GM18505 (cell line): ENCODE data around the gene ICAM4.
A peak's percentile ranks its signal among the peaks of the same experiment; 100 is the strongest.

ENCODE experiments used
- ATAC-seq: cut with Tn5 transposase; IDR thresholded peaks from one replicate; pipeline ENCODE4 v1.9.1; 2021; ENCODE audit not compliant: unreplicated experiment
- POLR2A ChIP-seq: IDR thresholded peaks from 4 replicates; pipeline ENCODE4 v1.6.1; 2011; ENCODE audit warnings: borderline replicate concordance; ENCODE audit not compliant: insufficient read depth, insufficient read length; ENCODE audit errors: extremely low read depth

ICAM4 gene

DNA sequence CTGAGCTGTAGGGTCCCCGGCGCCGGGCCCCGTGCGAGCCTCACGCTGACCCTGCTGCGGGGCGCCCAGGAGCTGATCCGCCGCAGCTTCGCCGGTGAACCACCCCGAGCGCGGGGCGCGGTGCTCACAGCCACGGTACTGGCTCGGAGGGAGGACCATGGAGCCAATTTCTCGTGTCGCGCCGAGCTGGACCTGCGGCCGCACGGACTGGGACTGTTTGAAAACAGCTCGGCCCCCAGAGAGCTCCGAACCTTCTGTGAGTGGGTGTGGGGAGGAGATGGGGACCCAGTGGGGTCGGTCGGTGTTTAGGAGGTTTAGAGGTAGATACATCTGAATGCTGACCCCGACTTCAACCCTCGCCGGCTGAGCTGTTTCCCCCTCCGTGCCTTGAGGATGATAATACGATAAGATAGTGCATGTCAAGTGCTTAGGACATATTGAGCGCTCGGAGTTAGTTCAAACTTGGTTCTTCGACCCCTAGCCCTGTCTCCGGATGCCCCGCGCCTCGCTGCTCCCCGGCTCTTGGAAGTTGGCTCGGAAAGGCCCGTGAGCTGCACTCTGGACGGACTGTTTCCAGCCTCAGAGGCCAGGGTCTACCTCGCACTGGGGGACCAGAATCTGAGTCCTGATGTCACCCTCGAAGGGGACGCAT, 4.9 kb downstream of the ICAM4 start:
- no peak for TF ChIP-seq POLR2A
- no peak for ATAC-seq

DNA sequence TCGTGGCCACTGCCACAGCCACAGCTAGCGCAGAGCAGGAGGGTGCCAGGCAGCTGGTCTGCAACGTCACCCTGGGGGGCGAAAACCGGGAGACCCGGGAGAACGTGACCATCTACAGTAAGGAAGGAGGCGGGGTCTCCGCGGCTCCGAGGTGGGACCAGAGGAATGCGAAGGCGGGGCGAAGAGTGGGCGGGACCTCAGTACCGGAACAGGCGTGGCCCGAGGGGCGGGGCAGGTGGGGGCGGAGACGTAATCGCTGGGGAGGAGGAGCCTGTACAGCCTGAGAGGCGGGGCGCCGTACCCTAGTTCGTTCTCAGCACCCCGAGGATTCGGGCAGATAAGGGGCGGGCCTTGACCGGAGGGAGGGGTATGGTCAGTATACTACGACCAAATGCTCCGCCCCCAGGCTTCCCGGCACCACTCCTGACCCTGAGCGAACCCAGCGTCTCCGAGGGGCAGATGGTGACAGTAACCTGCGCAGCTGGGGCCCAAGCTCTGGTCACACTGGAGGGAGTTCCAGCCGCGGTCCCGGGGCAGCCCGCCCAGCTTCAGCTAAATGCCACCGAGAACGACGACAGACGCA, 5.5 kb downstream of the ICAM4 start:
- no peak for TF ChIP-seq POLR2A
- ATAC-seq: peak; percentile 39

DNA sequence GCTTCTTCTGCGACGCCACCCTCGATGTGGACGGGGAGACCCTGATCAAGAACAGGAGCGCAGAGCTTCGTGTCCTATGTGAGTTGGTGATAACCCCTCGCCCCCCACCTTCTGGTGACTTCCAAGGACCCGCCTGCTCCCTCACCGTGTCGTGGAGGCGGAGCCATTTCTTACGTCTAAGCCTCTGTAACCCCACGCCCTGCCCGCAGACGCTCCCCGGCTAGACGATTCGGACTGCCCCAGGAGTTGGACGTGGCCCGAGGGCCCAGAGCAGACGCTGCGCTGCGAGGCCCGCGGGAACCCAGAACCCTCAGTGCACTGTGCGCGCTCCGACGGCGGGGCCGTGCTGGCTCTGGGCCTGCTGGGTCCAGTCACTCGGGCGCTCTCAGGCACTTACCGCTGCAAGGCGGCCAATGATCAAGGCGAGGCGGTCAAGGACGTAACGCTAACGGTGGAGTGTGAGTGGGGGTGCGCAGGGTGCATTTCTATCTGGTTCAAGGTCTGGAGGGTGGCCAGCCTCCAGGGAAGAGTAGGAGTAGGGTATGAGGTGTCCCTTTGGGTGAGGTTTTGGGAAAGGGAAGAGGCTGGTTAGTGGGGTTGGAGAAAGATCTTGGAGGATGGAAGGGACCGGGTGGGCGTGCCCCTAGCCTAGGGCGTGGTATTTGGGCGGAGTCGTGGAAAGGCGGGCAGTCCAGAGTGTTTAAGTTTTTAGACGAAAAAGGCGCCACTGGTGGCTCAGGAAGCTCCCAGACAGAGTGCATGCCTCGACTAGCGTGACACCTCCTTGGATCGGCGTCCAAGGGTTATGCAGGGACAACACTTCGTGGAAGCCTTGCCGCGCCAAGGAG, 6.3 kb downstream of the ICAM4 start:
- TF ChIP-seq POLR2A: no peak
- ATAC-seq: no peak

DNA sequence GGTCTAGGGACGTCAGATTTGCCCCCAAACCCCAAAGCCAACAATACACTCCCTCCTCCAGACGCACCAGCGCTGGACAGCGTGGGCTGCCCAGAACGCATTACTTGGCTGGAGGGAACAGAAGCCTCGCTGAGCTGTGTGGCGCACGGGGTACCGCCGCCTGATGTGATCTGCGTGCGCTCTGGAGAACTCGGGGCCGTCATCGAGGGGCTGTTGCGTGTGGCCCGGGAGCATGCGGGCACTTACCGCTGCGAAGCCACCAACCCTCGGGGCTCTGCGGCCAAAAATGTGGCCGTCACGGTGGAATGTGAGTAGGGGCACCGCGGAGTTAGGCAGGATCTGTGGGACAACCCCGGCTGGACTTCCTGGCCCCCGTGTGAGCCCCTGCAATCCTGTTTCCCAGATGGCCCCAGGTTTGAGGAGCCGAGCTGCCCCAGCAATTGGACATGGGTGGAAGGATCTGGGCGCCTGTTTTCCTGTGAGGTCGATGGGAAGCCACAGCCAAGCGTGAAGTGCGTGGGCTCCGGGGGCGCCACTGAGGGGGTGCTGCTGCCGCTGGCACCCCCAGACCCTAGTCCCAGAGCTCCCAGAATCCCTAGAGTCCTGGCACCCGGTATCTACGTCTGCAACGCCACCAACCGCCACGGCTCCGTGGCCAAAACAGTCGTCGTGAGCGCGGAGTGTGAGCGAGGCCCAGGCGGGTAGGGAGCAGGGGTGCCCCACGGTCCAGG, 7.0 kb downstream of the ICAM4 start:
- no peak for TF ChIP-seq POLR2A
- no peak for ATAC-seq

DNA sequence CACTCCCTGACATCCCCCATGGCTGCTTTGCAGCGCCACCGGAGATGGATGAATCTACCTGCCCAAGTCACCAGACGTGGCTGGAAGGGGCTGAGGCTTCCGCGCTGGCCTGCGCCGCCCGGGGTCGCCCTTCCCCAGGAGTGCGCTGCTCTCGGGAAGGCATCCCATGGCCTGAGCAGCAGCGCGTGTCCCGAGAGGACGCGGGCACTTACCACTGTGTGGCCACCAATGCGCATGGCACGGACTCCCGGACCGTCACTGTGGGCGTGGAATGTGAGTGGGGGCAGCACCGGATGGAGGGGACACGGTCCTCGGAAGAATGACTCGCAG, 7.6 kb downstream of the ICAM4 start:
- no peak for ATAC-seq
- TF ChIP-seq POLR2A: no peak

DNA sequence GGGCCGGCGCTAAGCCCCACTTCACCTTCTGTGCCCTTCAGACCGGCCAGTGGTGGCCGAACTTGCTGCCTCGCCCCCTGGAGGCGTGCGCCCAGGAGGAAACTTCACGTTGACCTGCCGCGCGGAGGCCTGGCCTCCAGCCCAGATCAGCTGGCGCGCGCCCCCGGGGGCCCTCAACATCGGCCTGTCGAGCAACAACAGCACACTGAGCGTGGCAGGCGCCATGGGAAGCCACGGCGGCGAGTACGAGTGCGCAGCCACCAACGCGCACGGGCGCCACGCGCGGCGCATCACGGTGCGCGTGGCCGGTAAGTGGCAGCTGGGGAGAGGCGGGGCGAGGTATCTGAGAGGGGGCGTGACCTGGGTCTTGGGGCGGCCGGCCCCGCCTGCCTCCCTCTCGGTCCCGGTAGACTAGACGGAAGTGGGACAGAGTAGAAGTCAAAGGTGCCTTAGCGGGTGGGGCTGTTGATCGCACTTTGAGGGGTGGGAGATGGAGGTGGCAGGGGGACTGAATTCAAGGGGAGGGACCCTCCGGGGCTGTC, 8.6 kb downstream of the ICAM4 start:
- TF ChIP-seq POLR2A: peak; percentile 53
- ATAC-seq: no peak

DNA sequence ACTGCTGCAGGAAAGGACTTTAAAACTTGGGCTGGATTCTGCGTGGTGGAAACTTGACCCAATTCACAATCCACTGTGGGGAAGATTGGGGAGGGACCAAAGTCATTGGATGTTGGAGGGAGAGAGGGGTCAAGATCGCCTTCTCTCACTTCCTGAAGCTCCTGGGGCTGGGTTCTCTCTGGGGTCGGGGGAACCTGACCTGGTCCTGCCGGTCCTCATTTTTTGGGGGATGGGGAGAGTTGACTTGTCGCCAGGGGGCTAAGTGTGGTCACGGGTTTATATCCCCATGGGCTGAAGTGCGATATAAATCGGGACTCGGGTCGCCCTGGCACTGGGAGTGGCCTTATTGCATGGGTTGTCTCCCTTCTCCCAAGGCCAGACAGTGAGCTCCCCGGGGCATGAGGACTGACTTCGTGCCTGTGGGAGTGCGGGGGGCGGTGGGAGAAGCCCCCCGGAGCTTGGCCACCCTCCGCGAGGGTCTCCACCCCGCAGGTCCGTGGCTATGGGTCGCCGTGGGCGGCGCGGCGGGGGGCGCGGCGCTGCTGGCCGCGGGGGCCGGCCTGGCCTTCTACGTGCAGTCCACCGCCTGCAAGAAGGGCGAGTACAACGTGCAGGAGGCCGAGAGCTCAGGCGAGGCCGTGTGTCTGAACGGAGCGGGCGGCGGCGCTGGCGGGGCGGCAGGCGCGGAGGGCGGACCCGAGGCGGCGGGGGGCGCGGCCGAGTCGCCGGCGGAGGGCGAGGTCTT, 9.3 kb downstream of the ICAM4 start:
- ATAC-seq: no peak

DNA sequence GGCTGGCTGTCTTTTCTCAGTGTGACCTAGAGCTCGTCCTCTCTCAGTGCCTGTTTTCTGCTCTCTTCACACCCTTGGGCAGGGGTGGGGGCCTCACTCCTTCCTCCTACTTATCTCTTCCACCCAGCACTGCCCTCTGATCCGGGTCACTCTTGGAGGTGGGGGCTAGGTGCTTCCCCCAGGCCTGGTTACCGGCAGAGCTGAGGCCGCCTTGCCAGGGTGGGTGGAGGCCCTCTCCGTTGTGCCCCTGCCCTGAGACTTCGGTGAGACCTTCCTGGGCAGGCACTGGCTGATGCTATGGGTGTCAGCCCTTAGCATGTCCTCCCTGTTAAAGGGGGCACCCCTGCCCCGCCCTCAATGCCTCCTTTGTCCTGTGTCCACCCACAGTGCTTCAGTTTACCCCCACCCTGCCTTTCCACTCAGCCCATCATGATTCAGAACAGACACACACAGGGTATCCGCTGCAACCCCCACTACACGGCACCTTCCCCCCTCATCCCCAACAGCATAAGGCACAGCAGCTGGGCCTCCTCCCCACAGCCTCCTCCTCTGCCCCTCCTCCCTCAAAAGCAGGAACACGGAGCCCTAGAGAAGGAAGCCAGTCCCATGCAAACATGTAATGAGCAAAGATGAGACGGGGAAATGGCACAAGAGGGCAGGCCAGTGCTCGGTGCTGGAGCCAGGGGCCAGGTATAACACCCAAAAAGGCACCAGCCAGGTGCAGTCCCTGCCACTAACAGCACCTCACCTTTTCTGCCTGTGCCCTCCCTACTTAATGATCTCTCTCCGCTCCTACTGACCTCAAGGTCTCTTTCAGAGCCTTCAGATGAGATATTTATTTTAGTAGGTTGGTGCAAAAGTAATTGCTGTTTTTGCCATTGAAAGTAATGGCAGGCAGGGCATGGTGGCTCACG, 13.0 kb downstream of the ICAM4 start:
- no peak for TF ChIP-seq POLR2A
- no peak for ATAC-seq

More for the DNA sequence above, 9.3 kb downstream of the ICAM4 start:
- TF ChIP-seq POLR2A: no peak

DNA sequence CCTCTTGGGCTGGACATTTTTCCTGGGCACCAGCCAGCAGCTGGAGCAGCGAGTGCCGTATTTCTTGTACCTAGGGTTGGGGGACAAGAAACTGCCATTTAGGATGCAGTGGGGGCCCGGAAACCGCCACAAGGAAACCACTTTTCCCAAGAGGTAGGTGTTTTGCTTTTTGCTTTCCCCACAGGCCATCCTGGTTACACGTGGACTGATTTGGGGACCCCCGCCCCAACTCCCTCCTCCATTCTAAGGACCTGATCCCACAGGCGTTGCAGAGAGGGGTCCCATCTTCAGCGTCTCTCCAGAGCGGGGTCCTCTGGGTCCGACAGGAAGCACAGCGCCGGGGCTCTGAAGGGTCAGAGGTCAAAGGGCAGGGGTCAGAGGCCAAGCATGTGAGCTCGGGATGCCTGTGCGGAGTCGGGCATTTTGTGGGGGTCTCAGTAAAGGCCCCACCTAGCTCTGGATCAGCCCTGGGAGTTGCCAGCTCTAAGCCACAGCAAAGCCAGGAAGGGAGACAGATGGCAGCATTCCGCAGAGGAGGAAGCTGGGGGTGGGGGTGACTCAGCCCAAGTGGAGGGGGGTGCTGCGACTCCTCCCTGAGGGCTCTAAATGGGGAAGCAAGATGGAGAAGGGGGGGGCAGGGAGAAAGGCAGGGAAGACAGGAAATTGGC, 18.5 kb downstream of the ICAM4 start:
- TF ChIP-seq POLR2A: no peak
- ATAC-seq: no peak

DNA sequence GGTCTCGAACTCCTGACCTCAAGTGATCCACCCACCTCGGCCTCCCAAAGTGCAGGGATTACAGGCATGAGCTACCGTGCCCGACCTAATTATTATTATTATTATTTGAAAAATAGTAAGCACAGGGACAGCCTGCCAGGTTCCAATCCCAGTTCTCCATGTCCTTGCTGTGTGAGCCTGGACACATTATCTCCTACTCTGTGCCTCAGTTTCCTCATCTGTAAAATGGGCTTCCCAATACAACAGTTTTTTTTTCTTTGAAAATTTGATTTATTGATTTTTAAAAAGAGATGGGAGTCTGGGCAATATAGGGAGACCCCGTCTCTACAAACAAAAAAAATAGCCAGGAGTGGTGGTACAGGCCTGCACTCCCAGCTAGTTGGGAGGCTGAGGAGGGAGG, 19.6 kb downstream of the ICAM4 start:
- no peak for TF ChIP-seq POLR2A
- no peak for ATAC-seq

DNA sequence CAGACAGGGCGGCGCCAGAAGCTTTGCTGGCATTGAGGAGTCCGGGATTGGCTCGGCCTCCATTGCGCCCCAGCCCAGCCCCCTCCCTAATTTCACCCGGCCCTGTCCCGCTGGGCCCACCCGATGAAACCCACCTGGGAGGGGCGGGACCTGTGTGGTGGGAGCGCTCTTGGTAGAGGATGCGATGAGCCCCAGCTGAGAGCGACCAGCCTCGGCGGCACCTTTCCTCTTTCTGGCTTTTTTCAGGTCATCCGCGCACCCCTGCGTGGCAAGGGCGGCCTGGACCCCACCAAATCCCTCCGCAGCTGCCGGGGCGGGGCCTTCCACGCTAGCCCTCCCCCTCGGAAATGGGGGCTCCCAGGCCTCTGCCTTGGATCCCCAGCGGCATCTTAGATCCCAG, 22.7 kb downstream of the ICAM4 start, which contains the start of gene ZGLP1:
Gene ZGLP1 (minus strand): TSS at position 393 of the 400 bp plus-strand sequence.
- no peak for TF ChIP-seq POLR2A
- ATAC-seq: no peak
